T-helper 17 cell (primary cell): ENCODE data around the gene THPO. TPM values are rescaled to one million over a fixed set of nuclear protein-coding genes. Genes with fewer than 3 reads are reported as not detected.

Experiments
- ATAC-seq: fragments of 150-1000 bp; cut with Tn5 transposase; 2 replicates; pipeline ENCODE4 v1.10.0; 2021; ENCODE audit warnings: mild to moderate bottlenecking, moderate library complexity
- DNase-seq, 3 donors: peaks; one replicate each; pipeline versions ENCODE4 v3.0.0 to v3.0.0-alpha.2; 2020 to 2021
- H3K9me3 ChIP-seq: one replicate; pipeline ENCODE4 v1.7.0; 2013; ENCODE audit warnings: low read length, mild to moderate bottlenecking; ENCODE audit not compliant: control insufficient read depth, poor library complexity, severe bottlenecking
- H3K27ac Mint-ChIP-seq: one replicate; pipeline ENCODE4 v1.8.0; 2022; ENCODE audit warnings: mild to moderate bottlenecking, moderate library complexity, mixed read lengths
- H3K27me3 Mint-ChIP-seq: one replicate; pipeline ENCODE4 v1.8.0; 2022; ENCODE audit warnings: mixed read lengths
- H3K36me3 Mint-ChIP-seq: one replicate; pipeline ENCODE4 v1.8.0; 2022; ENCODE audit warnings: low read depth, mixed read lengths
- H3K4me1 Mint-ChIP-seq: one replicate; pipeline ENCODE4 v1.8.0; 2022; ENCODE audit warnings: mild to moderate bottlenecking, mixed read lengths
- H3K4me3 Mint-ChIP-seq: one replicate; pipeline ENCODE4 v1.8.0; 2022; ENCODE audit warnings: mild to moderate bottlenecking, moderate library complexity, mixed read lengths
- total RNA-seq, 4 donors: library from RNA in 2 of 4; stranded (reverse) in 2 of 4; gene quantifications; one replicate each; pipeline ENCODE4 v1.2.3 and lab custom pipeline; 2022 to 2026

The THPO gene
- total RNA-seq, 2 donors from 2014 or later = not detected

GRCh38 chr3:184322731-184323487 lies 55.1 kb downstream of the THPO start:
- Mint-ChIP-seq H3K27ac (peak overlapping the region; percentile 14), H3K36me3 (peaks cover 18% of the 10 kb centered on the region), H3K4me3 (no peak overlapping the region), H3K27me3 (no peaks in the 10 kb centered on the region), H3K4me1 (peaks cover 15% of the 10 kb centered on the region)
- no peak for DNase-seq
- ATAC-seq = no peak
- H3K9me3 ChIP-seq = no peaks in the 10 kb centered on the region

Other genes starting within 250 kb of the THPO start
- gene EIF2B5, start 242.8 kb downstream of the THPO start, total RNA-seq = 10 to 100 TPM; 49.5 to 53.8 TPM
- gene DVL3, start 222.8 kb downstream of the THPO start, total RNA-seq = 10 to 100 TPM; 31.5 to 42.9 TPM
- gene AP2M1, start 203.4 kb downstream of the THPO start, total RNA-seq = 100 to 1,000 TPM; 120 to 164 TPM
- 100 to 1,000 TPM; 118 to 120 TPM for gene ABCF3, start 192.0 kb downstream of the THPO start, total RNA-seq
- gene VWA5B2, start 148.6 kb downstream of the THPO start, total RNA-seq = not detected
- 10 to 100 TPM; 17.6 to 24.1 TPM for gene ALG3, start 129.2 kb downstream of the THPO start, total RNA-seq
- gene EEF1AKMT4, start 128.5 kb downstream of the THPO start, total RNA-seq = under 1 TPM; 0.45 to 0.65 TPM
- gene CAMK2N2, start 116.7 kb downstream of the THPO start, total RNA-seq = under 1 TPM; 0.20 to 0.31 TPM
- gene ECE2, start 102.2 kb downstream of the THPO start, total RNA-seq = not detected
- gene PSMD2, start 79.0 kb downstream of the THPO start, total RNA-seq = 100 to 1,000 TPM; 149 to 171 TPM
- 100 to 1,000 TPM; 226 to 236 TPM for gene EIF4G1, start 63.6 kb downstream of the THPO start, total RNA-seq
- gene FAM131A, start 40.6 kb downstream of the THPO start, total RNA-seq = 10 to 100 TPM in 1 of 2 donors, 1 to 10 TPM in 1; 7.9 to 10.9 TPM
- gene CLCN2, start 16.6 kb downstream of the THPO start, total RNA-seq = 1 to 10 TPM; 4.6 TPM
- gene POLR2H, start 16.5 kb downstream of the THPO start, total RNA-seq = 10 to 100 TPM; 28.6 to 38.3 TPM
- gene CHRD, start 1.8 kb upstream of the THPO start, total RNA-seq = not detected
- gene EPHB3, start 183.6 kb upstream of the THPO start, total RNA-seq = under 1 TPM in 1 of 2 donors, not detected in 1; 0.35 TPM